SK-N-SH treated with all-trans-retinoic acid at 6 μM for 48 hours (cell line): ENCODE measurements around the gene CHRNA5.

ENCODE experiments used
- ATAC-seq: fragments of 200-7000 bp; cut with Tn5 transposase; 3 replicates; pipeline ENCODE4 v1.9.1; 2020; ENCODE audit warnings: mild to moderate bottlenecking, moderate library complexity
- ARNTL ChIP-seq: fragments of 450-650 bp; formaldehyde crosslinking; IDR thresholded peaks from 2 replicates; pipeline ENCODE4 v1.5.0; 2020; ENCODE audit warnings: low read depth, mild to moderate bottlenecking, moderate library complexity, borderline replicate concordance
- BACH2 ChIP-seq: fragments of 250-450 bp; sonication (Bioruptor Pico); IDR thresholded peaks from 2 replicates; pipeline ENCODE4 v1.9.0; 2021; ENCODE audit warnings: mild to moderate bottlenecking, borderline replicate concordance
- CSDC2 ChIP-seq: fragments of 250-450 bp; sonication (Bioruptor Pico); IDR thresholded peaks from 2 replicates; pipeline ENCODE4 v1.5.0; 2020; ENCODE audit warnings: mild to moderate bottlenecking, moderate library complexity
- ESRRG ChIP-seq: fragments of 250-450 bp; sonication (Bioruptor Pico); IDR thresholded peaks from 2 replicates; pipeline ENCODE4 v1.6.1; 2021; ENCODE audit warnings: mild to moderate bottlenecking
- GLIS3 ChIP-seq: fragments of 250-450 bp; sonication (Bioruptor Pico); IDR thresholded peaks from 2 replicates; pipeline ENCODE4 v1.5.0; 2020; ENCODE audit warnings: mild to moderate bottlenecking, moderate library complexity
- ISL1 ChIP-seq: fragments of 250-450 bp; sonication (Bioruptor Pico); IDR thresholded peaks from 2 replicates; pipeline ENCODE4 v2.1.2; 2022; ENCODE audit warnings: mild to moderate bottlenecking, moderate library complexity
- OSR1 ChIP-seq: fragments of 250-450 bp; sonication (Bioruptor Pico); IDR thresholded peaks from 2 replicates; pipeline ENCODE4 v1.8.0; 2022; ENCODE audit warnings: moderate library complexity, mild to moderate bottlenecking, inconsistent platforms
- PPARA ChIP-seq: fragments of 250-450 bp; sonication (Bioruptor Pico); IDR thresholded peaks from 2 replicates; pipeline ENCODE4 v1.5.0; 2020; ENCODE audit warnings: mild to moderate bottlenecking, borderline replicate concordance
- RARB ChIP-seq: fragments of 250-450 bp; sonication (Bioruptor Pico); IDR thresholded peaks from 2 replicates; pipeline ENCODE4 v1.8.0; 2021; ENCODE audit warnings: mild to moderate bottlenecking, moderate library complexity
- SNAI2 ChIP-seq: fragments of 250-450 bp; sonication (Bioruptor Pico); IDR thresholded peaks from 2 replicates; pipeline ENCODE4 v1.5.0; 2020; ENCODE audit warnings: mild to moderate bottlenecking, moderate library complexity
- TCF4 ChIP-seq: fragments of 250-450 bp; sonication (Bioruptor Pico); IDR thresholded peaks from 2 replicates; pipeline ENCODE4 v1.8.0; 2021; ENCODE audit warnings: mild to moderate bottlenecking, moderate library complexity, borderline replicate concordance
- TOX ChIP-seq: fragments of 250-450 bp; sonication (Bioruptor Pico); IDR thresholded peaks from 2 replicates; pipeline ENCODE4 v1.8.0; 2021; ENCODE audit warnings: mild to moderate bottlenecking, moderate library complexity, borderline replicate concordance
- ZC3H10 ChIP-seq: fragments of 250-450 bp; sonication (Bioruptor Pico); IDR thresholded peaks from 2 replicates; pipeline ENCODE4 v1.5.1; 2021; ENCODE audit warnings: mild to moderate bottlenecking, moderate library complexity
- ZFP3 ChIP-seq: fragments of 250-450 bp; sonication (Bioruptor Pico); IDR thresholded peaks from 2 replicates; pipeline ENCODE4 v1.5.0; 2020; ENCODE audit warnings: mild to moderate bottlenecking, moderate library complexity
- ZFP30 ChIP-seq: fragments of 450-650 bp; formaldehyde crosslinking; IDR thresholded peaks from 2 replicates; pipeline ENCODE4 v1.5.0; 2022; ENCODE audit warnings: mild to moderate bottlenecking, moderate library complexity
- ZNF565 ChIP-seq: fragments of 450-650 bp; formaldehyde crosslinking; conservative IDR thresholded peaks from 2 replicates; pipeline ENCODE4 v1.5.0; 2020; ENCODE audit warnings: low read depth, mild to moderate bottlenecking, moderate library complexity
- ZNF70 ChIP-seq: fragments of 450-650 bp; formaldehyde crosslinking; IDR thresholded peaks from 2 replicates; pipeline ENCODE4 v1.5.0; 2020; ENCODE audit warnings: mild to moderate bottlenecking, moderate library complexity
- TF ChIP-seq, protein P1 (sequence below): fragments of 250-450 bp; sonication (Bioruptor Pico); IDR thresholded peaks from 2 replicates; pipeline ENCODE4 v1.8.0; 2020; ENCODE audit warnings: mild to moderate bottlenecking, moderate library complexity, borderline replicate concordance
- TF ChIP-seq, protein P2 (sequence below): fragments of 250-450 bp; sonication (Bioruptor Pico); IDR thresholded peaks from 2 replicates; pipeline ENCODE4 v1.5.0; 2020; ENCODE audit warnings: mild to moderate bottlenecking, moderate library complexity
- TF ChIP-seq, protein P3 (sequence below): fragments of 250-450 bp; sonication (Bioruptor Pico); IDR thresholded peaks from 2 replicates; pipeline ENCODE4 v1.5.1; 2021; ENCODE audit warnings: mild to moderate bottlenecking, moderate library complexity

Gene CHRNA5

DNA sequence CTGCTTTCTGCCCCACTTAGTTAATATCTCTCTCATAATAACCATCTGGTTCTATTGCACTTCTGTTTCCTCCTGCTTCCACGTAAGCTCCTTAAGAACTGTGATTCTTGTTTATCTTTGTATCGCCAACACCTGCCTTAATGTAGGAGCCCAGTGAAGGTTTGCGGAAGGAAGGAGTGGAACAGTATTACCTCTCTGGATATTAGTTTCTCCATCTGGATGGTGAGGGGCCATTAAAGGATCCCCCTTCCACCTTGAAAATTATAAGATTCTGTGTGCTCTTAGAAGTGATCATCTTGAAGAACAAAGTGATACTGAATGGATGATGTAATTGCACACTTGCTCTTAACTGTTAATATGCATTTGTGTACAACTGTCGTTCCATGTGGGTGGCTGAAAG is 2.2 kb downstream of the CHRNA5 start:
- TF ChIP-seq SNAI2 (CRISPR knock-in tag) = no peak
- TF ChIP-seq RARB (CRISPR knock-in tag) = no peak
- no peak for TF ChIP-seq TCF4 (CRISPR knock-in tag)
- TF ChIP-seq ISL1 = no peak
- no peak for TF ChIP-seq ZFP3 (CRISPR knock-in tag)
- TF ChIP-seq, protein P1, sequence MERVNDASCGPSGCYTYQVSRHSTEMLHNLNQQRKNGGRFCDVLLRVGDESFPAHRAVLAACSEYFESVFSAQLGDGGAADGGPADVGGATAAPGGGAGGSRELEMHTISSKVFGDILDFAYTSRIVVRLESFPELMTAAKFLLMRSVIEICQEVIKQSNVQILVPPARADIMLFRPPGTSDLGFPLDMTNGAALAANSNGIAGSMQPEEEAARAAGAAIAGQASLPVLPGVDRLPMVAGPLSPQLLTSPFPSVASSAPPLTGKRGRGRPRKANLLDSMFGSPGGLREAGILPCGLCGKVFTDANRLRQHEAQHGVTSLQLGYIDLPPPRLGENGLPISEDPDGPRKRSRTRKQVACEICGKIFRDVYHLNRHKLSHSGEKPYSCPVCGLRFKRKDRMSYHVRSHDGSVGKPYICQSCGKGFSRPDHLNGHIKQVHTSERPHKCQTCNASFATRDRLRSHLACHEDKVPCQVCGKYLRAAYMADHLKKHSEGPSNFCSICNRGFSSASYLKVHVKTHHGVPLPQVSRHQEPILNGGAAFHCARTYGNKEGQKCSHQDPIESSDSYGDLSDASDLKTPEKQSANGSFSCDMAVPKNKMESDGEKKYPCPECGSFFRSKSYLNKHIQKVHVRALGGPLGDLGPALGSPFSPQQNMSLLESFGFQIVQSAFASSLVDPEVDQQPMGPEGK = no peak
- TF ChIP-seq, protein P2, sequence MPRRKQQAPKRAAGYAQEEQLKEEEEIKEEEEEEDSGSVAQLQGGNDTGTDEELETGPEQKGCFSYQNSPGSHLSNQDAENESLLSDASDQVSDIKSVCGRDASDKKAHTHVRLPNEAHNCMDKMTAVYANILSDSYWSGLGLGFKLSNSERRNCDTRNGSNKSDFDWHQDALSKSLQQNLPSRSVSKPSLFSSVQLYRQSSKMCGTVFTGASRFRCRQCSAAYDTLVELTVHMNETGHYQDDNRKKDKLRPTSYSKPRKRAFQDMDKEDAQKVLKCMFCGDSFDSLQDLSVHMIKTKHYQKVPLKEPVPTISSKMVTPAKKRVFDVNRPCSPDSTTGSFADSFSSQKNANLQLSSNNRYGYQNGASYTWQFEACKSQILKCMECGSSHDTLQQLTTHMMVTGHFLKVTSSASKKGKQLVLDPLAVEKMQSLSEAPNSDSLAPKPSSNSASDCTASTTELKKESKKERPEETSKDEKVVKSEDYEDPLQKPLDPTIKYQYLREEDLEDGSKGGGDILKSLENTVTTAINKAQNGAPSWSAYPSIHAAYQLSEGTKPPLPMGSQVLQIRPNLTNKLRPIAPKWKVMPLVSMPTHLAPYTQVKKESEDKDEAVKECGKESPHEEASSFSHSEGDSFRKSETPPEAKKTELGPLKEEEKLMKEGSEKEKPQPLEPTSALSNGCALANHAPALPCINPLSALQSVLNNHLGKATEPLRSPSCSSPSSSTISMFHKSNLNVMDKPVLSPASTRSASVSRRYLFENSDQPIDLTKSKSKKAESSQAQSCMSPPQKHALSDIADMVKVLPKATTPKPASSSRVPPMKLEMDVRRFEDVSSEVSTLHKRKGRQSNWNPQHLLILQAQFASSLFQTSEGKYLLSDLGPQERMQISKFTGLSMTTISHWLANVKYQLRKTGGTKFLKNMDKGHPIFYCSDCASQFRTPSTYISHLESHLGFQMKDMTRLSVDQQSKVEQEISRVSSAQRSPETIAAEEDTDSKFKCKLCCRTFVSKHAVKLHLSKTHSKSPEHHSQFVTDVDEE (CRISPR knock-in tag) = no peak
- TF ChIP-seq ZNF565 (CRISPR knock-in tag) = no peak
- ATAC-seq = no peak

DNA sequence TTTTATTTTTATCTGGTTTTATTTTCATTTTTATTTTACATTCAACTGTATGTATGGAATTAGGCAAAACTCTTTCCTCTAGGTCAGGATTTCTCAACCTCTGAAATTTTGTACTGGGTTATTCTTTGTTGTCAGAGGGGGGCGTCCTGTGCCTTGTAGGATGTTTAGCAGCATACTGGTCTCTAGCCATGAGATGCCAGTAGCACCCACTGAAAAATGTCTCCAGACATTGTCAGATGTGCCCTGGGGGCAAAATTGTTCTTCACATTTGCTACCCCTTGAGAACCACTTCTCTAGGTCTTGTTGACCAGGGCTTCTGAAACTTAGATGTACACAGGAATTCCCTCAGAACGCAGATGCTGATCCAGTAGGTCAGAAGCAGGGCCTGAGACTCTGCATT is 5.4 kb downstream of the CHRNA5 start:
- ATAC-seq = no peak
- TF ChIP-seq ZNF70 (CRISPR knock-in tag) (no peak), ZFP3 (CRISPR knock-in tag) (no peak), ARNTL (CRISPR knock-in tag) (no peak), OSR1 (CRISPR knock-in tag) (no peak)

DNA sequence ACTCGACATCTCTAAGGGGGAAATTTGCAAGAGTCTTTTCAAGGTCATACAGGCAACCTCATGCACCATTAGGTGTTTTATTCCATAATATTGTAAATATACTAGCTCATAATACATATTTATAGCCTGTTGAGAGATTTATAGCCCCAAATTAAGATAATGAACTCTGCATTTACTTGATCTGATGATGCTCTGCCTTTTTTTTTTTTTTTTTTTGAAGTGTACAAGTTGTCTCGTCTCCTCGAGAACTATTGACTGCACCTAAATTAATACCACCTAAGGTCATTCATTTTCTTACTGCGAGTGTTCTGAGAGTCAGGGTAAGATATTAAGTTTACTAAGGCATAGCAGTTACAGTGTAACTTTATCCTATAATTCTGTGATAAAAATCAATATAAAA is 6.1 kb downstream of the CHRNA5 start:
- no peak for TF ChIP-seq GLIS3 (CRISPR knock-in tag)
- no peak for TF ChIP-seq ZC3H10 (CRISPR knock-in tag)
- TF ChIP-seq CSDC2 (CRISPR knock-in tag) = no peak
- TF ChIP-seq, protein P3, sequence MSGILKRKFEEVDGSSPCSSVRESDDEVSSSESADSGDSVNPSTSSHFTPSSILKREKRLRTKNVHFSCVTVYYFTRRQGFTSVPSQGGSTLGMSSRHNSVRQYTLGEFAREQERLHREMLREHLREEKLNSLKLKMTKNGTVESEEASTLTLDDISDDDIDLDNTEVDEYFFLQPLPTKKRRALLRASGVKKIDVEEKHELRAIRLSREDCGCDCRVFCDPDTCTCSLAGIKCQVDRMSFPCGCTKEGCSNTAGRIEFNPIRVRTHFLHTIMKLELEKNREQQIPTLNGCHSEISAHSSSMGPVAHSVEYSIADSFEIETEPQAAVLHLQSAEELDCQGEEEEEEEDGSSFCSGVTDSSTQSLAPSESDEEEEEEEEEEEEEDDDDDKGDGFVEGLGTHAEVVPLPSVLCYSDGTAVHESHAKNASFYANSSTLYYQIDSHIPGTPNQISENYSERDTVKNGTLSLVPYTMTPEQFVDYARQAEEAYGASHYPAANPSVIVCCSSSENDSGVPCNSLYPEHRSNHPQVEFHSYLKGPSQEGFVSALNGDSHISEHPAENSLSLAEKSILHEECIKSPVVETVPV (CRISPR knock-in tag) = no peak
- TF ChIP-seq, protein P1 = no peak
- TF ChIP-seq ESRRG (CRISPR knock-in tag) = no peak
- no peak for TF ChIP-seq ARNTL (CRISPR knock-in tag)
- no peak for TF ChIP-seq PPARA (CRISPR knock-in tag)
- TF ChIP-seq ZFP30 (CRISPR knock-in tag) = no peak
- TF ChIP-seq TOX = no peak
- TF ChIP-seq BACH2 (CRISPR knock-in tag) = no peak
- TF ChIP-seq, protein P2 (CRISPR knock-in tag) = no peak
- ATAC-seq = no peak
